HG03432 (cell line): ENCODE data around the gene FOXN3.
A peak's percentile ranks its signal among the peaks of the same experiment; 100 is the strongest.
"Not testable (repeated sequence)": the region's sequence is repeated elsewhere in the genome, so short reads cannot be mapped to it uniquely, and the experiment has no call there.

ENCODE experiments used
- ATAC-seq: cut with Tn5 transposase; IDR thresholded peaks from one replicate; pipeline ENCODE4 v1.9.1; 2021; ENCODE audit warnings: mild to moderate bottlenecking, moderate library complexity; ENCODE audit not compliant: unreplicated experiment

The FOXN3 gene

DNA sequence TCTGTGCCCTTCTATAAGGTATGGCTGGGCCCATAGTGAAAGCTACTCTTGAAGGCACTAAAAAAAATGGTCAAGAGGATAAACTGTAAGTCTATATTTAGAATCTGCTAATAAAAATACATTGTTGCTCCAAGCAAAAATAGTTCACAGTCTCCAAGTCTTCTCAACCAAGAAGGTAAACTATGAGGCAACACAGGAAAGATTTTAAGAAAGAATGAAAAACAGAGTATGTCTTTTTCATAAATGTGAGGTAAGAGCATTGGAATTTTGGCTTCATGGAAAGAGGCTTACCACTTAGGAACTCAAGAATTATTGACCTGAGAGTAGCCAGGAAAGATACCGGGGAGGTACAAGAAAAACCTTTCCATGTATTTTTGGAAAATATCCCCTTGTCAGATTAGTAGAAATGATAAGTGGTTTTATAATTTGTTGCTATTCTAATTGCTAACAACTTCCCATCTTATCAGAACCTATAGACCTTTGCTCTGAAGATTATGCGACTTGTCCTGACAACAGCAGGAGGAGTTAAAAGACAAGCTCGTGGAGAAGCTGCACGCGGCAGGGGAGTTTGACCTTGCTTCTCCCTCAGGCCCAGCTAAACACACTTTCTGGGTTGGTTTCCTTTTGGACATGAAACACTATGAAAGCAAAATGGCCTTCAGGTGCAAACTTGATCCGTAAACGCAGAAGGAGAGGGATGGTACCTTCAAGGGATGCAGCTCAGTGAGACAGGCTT lies 238.1 kb downstream of the FOXN3 start:
- ATAC-seq = no peak

DNA sequence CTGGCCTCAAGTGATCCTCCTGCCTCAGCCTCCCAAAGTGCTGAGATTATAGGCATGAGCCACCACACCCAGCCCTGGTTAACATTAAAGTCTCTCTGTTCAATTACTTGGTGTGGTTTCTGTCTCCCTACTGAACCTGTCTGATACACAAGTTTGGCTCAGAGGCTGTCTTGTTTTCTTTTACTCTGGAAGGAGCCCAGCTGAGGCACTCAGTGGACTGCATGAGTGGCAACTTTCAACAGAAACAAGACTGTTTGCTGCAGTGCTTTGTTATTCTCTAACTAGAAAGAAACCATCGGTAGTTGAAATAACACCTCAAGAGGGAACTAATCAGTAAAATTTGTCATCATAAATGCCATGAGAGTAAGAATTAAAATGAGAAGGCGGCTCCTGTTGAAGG lies 238.7 kb downstream of the FOXN3 start:
- no peak for ATAC-seq

DNA sequence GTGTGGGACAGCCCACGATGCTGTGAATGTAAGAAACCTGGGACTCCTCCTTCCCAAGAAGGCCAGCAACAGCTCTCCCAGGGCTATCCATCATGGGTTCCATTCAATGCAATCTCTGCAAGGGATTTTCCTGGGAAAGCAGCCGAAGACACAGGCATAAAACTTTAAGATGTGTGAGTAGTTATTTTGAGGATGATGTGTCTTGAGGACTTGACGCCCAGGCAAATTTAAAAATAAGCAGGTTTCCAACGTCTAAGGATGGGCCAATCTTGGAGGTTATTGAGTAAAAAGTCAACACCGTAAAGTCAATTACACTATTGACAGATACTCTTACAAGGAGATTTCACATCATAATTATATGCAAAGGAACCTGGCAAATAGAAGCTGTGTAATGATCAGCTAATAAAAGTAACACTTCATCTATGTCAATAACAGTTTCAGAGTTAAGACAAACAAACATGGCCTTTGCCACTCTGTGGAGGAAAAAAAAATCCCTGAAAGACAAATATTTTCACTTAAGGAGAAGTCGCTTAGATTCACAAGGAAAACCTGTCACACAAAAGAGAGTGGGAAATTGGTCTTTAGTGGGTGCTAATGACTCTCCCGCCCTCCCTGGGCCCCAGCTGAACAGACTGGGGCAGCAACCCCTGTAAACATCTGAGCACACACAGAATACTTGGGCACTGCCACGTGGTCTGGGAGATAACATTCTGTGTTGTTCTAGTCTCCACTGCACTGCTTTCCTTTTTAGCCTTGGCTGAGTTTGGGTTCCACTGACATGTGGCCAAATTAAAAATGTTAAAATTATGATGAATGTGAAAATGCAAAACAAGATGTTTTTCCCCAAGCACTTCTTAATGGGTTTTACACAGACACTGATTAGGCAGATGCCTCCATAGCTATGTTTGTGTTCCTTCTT lies 240.9 kb downstream of the FOXN3 start:
- ATAC-seq = no peak

DNA sequence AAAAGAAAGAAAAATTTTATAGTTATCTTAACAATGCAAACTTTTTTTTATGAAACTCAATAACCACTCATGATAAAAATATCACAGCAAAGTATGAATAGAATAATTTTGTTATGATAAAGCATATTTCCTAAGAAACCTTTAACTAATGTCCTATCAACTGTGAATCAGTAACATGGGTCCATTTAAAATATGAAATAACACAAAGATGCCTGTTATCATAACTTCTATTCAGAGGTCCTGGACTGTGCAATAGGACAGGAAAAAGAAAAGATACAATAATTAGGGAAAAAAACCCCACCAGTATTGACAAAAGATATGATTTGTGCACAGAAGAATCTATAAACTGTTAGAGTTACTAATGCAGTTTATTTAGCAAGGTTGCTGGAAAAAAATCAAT lies 245.4 kb downstream of the FOXN3 start:
- ATAC-seq = no peak

DNA sequence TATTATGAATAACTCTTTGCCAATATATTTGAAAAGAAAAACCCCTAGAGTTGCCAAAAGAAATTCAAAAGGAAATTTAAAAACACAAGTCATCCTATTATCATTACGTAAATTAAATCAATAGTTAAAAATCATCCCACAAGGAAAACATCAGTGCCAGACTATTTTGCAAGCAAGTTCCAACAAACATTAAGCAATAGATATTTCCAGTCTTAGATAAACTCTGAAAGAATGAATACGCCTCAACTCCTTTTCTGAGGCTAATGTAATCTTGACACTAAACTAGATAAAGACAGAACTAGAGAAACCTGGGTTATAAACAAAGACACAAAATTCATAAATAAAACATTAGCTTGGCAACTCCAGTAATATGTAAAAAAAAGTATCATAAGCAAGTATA lies 245.9 kb downstream of the FOXN3 start:
- no peak for ATAC-seq

DNA sequence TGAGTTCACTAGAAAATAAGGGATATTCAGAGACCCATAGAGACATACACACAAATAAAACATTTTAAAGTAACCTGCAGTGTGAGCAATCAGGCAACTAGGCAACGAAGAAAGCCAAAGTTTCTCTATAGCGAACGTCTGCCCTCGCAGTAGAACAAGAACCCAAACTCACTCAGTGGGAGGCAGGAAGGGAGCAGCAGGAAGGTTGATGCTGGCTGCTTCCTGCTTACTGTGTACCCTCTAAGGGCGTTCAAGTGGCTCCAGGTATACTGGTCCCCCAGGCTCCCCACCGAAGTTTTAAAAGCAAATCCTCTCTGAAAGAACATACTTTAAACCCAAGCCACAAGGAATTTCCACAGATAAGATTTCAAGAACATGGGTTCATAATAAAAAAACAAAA lies 249.3 kb downstream of the FOXN3 start:
- ATAC-seq = no peak

DNA sequence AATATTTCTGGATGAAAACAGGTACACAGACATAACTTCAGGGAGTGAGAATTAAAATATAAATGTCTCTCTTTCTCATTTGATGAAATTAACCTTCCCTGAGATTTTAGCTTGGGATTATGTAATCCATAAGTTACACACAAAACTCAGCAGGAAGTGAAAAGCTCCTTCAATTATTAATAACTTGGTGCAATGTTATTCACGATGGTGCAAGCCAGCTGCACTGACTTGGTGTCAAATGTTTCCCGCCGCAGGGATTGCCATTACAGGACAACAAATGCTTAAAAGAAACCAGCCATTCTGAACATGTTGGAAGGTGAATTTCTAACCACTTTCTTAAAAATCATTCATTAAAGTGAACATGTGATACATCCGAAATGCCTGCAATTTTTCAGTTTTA lies 250.4 kb downstream of the FOXN3 start:
- no peak for ATAC-seq

DNA sequence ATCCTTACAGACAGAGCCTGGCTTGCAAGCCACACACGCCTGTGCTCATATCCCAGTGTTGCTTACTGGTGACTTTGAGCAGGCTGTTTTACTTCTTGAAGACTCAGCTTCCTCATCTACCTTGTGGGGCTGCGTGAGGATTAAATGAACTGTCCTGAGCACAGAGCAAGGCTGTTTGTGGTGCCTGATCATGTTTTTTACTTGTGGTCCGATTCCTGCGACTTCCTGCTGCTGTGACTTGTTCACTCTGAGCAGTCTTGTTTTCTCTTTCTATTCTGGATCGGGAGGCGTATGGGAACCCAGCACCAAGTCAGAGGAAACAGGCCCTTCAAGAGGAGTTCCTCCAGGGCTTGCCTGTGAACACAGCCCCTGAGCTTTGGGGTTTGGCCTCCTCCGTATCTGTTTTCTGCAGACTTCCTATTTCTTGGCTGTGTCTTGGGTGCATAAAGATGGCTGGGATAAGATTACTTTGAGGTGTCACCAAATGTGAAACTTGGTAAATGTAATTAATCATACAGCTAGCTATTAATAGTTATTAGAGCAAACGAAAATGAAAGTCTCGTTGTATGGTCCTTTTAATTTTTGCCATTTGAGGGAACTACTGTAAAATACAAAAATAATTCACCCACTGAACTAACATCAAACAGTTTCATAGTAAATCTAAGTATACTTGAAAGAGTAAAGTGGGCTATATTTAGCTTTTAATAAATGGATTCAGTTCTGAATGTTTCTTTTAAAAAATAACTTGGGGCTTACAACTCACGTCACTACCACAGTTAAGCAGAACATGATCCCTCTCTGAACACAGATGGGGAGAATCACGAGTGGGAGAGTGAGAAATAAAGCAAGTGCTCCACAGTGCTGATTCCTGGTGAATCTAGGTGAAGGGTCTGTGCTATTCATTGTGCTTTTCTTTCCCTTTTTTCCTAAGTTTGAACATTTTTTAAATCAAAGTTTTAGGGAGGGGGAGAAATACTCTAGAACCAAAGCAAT lies 251.5 kb downstream of the FOXN3 start:
- ATAC-seq = peak; percentile 75

DNA sequence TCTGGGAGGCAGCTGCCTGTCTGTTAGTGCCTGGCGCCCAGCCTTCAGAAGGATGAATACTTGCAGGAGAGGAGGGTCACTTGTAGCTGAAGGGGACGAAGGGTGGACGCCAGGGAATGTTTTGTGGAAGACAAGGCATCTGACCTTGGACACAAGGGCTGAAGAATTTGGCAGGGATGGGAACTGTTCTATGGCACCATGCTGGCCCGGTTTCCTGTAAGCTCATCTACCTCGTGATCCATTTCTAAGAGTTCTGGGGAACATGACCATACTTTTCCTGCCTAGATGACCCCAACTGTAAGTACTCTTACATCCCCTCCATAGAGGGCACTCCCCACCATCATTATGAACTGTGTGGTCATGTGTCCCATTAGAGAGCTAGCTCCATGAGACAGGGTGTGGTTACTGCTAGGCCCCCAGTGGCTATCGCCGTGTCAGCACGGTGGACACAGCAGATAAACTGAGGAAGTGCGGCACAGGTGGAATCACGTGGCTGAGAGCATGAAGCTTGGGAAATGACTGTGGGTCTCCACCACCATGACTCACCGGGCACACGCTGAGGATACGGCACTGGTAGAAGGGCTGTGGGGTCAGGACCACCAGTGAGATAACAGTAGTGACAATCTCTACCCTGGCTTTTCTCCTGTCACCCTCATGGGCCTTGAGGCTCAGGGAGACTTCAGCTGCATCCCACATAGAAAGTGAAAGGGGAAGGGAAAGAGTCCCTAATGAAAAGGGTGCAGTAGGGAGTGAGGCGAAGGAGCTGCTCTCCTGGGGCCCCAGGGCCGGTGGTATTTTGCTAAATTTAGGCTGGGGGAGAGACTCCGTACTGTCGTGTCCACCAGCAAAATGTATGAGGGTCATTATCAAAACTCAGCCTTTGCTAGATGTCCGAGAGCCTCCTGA lies 252.6 kb downstream of the FOXN3 start:
- ATAC-seq = peak; percentile 29

DNA sequence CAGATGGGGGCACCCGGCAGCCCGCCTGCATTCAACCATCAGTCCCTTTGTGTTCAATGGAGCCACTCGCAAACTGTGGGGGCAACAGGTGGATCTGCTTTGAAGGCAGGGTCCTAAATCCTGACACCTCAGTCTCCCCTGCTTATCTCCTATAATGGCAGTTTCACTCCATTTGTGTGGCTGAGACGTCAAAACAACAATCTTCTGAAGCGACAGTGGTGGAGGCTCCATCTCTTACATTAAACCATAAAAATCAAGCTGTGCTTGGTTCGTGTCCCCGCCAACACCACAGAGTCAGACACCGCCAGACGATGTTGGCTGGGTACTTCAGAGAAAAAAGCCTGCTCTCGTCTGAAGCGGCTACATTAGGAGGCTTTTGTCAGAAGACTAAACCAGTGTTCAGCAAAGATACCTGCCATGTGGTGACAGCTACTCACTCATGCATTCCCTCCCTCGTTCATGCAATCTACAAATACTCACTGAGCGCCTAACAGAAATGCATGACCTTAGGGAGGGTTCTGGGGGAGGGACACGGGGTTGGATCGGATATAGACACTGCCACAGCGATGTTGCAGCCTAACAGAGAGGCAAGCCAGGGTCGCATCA lies 253.9 kb downstream of the FOXN3 start:
- ATAC-seq = no peak

DNA sequence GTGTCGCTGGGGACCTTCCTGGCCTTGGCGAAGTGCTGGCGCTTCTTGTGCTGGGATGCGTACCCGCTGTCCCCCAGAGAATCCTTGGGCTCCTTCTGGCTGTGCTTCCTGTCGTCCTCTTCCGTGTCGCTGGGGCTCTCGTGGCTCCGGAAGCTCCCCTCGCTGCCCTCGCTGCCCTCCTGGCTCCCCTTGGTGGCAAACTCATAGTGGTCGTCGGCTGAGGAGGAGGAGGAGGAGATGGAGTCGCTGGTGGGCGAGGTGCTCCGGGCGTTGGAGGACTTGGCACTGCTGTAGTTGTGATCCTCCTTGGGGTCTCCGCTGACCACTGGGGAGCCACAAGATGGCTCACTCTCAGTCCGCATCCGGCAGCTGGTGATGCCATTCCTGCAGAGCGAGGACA lies 254.4 kb downstream of the FOXN3 start:
- no peak for ATAC-seq

DNA sequence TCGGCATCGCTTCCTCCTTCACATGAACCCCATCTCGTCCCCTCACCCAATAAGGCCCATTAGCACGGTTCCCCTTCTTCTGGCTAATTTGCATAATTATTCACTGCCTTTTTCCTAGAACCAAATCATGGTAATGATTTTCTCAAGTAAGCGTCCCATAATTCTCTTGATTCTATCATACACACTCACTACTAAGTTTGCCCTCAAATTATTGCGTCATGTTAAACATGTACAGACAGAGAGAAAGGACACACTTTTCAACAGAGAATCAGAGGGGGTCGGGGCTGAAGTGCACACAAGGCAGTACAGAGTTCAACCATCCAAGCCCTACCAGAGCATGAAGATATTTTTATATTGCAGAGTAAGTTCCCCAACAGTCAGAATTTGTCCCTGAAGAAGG lies 256.6 kb downstream of the FOXN3 start:
- no peak for ATAC-seq

DNA sequence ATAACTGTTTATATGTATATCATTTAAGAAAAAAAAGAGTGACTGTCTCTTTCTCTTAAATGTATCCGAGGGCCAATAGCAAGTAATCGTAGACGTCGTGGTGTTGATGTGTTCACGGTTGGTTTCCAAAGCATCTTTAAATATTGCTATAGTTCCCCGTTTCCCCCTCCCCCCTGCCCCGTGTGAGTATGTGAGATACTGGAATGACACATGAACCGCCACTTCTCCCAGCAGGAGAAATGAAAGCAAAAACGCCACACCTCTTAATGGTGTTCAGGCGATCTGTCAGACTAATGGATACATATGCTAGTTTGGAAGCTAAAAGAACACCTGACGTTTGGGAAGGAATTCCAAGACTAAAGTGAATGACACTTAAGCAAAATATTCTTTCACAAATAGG lies 258.3 kb downstream of the FOXN3 start:
- ATAC-seq = no peak

DNA sequence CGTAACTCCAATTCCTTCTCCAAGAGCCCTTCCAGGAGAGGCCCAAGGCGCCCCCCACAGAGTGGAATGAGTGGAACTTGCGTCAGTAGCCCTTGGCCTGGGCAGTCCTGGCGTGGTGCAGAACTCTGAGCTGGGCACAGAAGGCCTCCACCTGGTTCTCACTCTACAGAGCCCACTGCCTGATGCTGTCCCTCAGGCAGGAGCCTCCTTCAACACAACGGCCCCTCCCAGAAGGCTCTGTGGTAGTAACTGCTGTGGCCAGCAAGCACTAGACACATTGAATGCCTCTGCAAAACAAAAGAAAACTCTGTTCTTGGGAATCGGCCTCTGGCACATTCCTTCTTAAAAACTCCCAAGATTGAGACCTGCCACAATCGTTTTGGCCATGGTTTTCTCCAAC lies 258.9 kb downstream of the FOXN3 start:
- ATAC-seq = not testable (repeated sequence)

DNA sequence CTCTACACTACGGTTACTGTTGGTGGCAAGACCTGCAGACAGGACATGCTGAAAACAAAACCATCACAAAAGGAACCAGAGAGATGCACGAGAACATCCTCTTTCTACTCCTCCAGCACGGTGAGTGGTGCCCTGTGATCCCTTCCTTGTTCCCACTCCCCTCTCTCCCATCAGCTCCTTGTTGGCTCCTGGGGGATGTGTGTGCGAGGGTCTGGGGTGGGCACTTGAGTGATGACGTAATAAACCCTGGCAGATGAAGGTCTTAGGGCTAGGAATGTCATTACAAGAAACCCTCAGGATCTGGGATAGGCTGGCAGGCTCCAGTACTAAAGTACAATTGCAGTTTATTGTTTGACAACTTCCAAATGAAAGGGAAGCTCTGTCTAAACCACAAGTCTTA lies 261.5 kb downstream of the FOXN3 start:
- no peak for ATAC-seq

DNA sequence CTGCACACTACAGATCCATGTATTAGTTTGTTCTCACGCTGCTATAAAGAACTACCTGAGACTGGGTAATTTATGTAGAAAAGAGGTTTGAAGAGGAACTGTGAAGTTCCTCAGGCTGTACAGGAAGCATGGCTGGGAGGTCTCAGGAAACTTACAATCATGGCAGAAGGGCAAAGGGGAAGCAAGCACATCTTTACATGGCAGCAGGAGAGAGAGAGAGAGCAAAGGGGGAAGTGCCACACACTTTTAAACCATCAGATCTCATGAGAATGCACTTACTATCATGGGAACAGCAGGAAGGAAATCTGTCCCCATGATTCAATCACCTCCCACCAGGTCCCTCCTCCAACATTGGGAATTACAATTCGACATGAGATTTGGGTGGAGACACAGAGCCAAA lies 265.3 kb downstream of the FOXN3 start:
- ATAC-seq = not testable (repeated sequence)

DNA sequence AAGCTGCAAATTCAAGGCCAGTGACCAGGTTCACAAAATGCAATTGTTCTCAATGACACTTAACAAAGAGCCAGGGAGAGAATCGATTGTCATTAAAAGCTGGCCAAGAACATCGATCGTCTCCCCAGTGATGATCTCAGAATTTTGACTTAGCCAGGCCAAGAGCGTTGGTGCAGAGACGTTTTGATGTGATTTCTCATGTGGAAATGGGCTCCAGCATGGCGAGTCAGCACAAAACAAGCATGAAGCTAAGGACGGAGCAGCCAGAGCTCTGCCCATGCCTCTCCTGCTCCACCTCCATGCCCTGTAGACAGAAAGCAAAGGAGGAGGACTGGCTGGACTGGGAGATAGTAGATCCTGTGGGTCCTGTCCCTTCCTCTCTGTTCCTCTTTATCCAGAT lies 270.8 kb downstream of the FOXN3 start:
- ATAC-seq = no peak

DNA sequence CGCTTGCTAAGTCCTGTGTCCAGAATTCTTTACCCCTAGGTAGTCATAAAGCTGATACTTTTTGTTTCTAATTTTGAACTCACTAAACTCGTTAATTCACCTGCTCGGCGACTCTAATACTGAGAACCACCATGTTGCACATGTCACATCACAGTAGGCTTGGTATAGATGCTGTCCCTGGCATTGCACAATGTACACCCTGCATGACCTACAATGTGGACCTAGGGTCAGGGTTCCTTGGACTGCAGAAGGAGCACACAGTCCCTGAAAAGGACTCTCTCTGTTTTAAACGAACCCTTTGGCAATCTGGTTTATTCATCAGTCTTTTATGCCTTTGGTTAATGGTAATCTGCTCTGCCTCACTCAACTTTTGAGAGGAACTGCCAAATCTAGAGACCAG lies 272.4 kb downstream of the FOXN3 start:
- ATAC-seq = no peak

DNA sequence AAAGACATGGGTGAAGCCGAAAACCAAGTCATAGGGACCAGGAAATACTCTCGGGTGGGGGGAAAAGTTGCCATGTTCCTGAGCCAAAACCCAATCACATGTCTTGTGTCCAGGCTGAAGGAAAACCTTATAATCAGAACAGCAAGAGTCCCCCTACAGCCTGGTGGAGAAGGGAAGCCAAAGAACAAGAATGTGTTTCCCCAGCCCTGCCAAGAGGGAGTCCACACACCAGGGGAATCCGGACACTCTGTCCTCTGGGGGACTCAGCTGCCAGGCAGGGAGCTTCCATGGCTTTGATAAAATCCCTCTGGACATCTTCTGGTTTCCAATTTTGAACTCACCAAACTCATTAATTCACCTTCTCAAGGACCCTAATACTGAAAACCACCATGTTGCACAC lies 273.0 kb downstream of the FOXN3 start:
- ATAC-seq = no peak

DNA sequence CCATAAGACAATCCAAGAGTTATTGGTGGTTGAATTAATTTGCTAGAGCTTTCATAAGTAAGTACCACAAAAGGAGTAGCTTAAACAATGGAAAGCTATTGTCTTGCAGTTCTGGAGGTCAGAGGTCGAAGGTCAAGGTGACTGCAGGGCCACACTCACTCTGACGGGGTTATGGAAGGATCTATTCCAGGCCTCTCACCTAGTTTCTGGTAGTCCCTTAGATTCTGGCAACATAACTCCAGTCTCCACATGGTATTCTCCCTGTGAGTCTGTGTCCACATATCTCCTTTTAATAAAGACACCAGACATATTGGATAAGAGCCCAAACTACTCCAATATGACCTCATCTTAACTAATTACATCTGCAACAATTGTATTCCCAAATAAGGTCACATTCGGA lies 273.4 kb downstream of the FOXN3 start:
- ATAC-seq = no peak
